HCT116 (cell line): ENCODE results near the gene NDUFS2. TPM values are rescaled to one million over a fixed set of nuclear protein-coding genes. Genes with fewer than 3 reads are reported as not detected.

Experiments used
- ATAC-seq: fragments of 200-7000 bp; cut with Tn5 transposase; 2 replicates; pipeline ENCODE4 v1.9.1; 2020; ENCODE audit warnings: mild to moderate bottlenecking, moderate library complexity
- BruUV-seq: library from RNA; stranded (reverse); fragments of 400-500 nt; replicated peaks from 2 replicates; lab custom pipeline; 2021; lab: Mats Ljungman, UMichigan
- CTCF ChIA-PET: fragments of 300-600 bp; sonication (Branson Sonifier 250); formaldehyde crosslinking; loops from one replicate; lab custom pipeline; 2021; ENCODE audit warnings: antibody characterized with exemption; lab: Charles Lee
- POLR2A ChIA-PET: fragments of 300-600, 350-600 bp; sonication (Branson Sonifier 250); formaldehyde crosslinking; loops from one replicate; lab custom pipeline; 2021; ENCODE audit warnings: antibody characterized with exemption; lab: Charles Lee
- RAD21 ChIA-PET, 2 experiments: fragments of 300-600 bp; sonication (Branson Sonifier 250); formaldehyde crosslinking; loops; one replicate each; lab custom pipeline; 2023; ENCODE audit warnings: low total read pairs in 2 of 2; ENCODE audit not compliant: uncharacterized antibody in 2 of 2, unreplicated experiment in 2 of 2, low non-redundant PET in 1 of 2; lab: Charles Lee
- DNase-seq: peaks from one replicate; pipeline ENCODE4 v3.0.0-alpha.2; 2010; ENCODE audit warnings: low read depth, low spot score
- H2AFZ ChIP-seq: fragments of 200-600 bp; shearing (Covaris generic), sonication (generic); 2 replicates; pipeline ENCODE4 v1.6.1; 2017; ENCODE audit warnings: low read depth, mixed run types, mixed read lengths, antibody characterized with exemption, low read length; ENCODE audit not compliant: poor library complexity, severe bottlenecking
- H3K27ac ChIP-seq: 2 replicates; pipeline ENCODE4 v1.5.1; 2012; ENCODE audit warnings: low read depth, low read length
- H3K27me3 ChIP-seq: fragments of 200-600 bp; sonication (generic); 2 replicates; pipeline ENCODE4 v1.6.1; 2016; ENCODE audit warnings: mixed run types, low read length, mixed read lengths; ENCODE audit not compliant: insufficient read depth
- H3K36me3 ChIP-seq, 2 experiments: fragments of 200-500 bp in 1 of 2; fragments of 200-600 bp in 1 of 2; sonication (Bioruptor generic) in 1 of 2; sonication (generic) in 1 of 2; 2 replicates each; pipeline versions ENCODE4 v1.5.1 to v1.6.1; 2014 to 2016; ENCODE audit warnings: low read length in 2 of 2, inconsistent platforms in 1 of 2, mixed read lengths in 1 of 2, mixed run types in 1 of 2; ENCODE audit not compliant: insufficient read depth in 2 of 2, control insufficient read depth in 1 of 2
- H3K4me1 ChIP-seq, 2 experiments: fragments of 200-600 bp in 1 of 2; sonication (generic) in 1 of 2; 2 replicates each; pipeline versions ENCODE4 v1.5.1 to v1.6.1; 2012 to 2017; ENCODE audit warnings: low read length in 2 of 2, inconsistent platforms in 1 of 2, mild to moderate bottlenecking in 1 of 2, mixed read lengths in 1 of 2, mixed run types in 1 of 2, moderate library complexity in 1 of 2; ENCODE audit not compliant: insufficient read depth in 2 of 2, control insufficient read depth in 1 of 2
- H3K4me2 ChIP-seq: fragments of 200-600 bp; sonication (generic); 2 replicates; pipeline ENCODE4 v1.6.1; 2017; ENCODE audit warnings: mixed run types, low read length, mixed read lengths
- H3K4me3 ChIP-seq, 2 experiments: fragments of 200-600 bp in 1 of 2; sonication (generic) in 1 of 2; replicated peaks in 1 of 2; 2 replicates each; pipeline ENCODE4 v1.5.1; 2011 to 2016; ENCODE audit warnings: low read length in 2 of 2, control low read depth in 1 of 2, low read depth in 1 of 2, mild to moderate bottlenecking in 1 of 2, mixed read lengths in 1 of 2, mixed run types in 1 of 2
- H3K79me2 ChIP-seq: fragments of 200-600 bp; sonication (generic); 2 replicates; pipeline ENCODE4 v1.6.1; 2017; ENCODE audit warnings: mild to moderate bottlenecking, mixed run types, low read length, moderate library complexity, mixed read lengths; ENCODE audit not compliant: insufficient read depth
- H3K9ac ChIP-seq: fragments of 200-600 bp; sonication (generic); 2 replicates; pipeline ENCODE4 v1.6.1; 2016; ENCODE audit warnings: low read length, mixed read lengths
- H3K9me2 ChIP-seq: fragments of 200-600 bp; sonication (generic), shearing (Covaris generic); 2 replicates; pipeline ENCODE4 v1.6.1; 2017; ENCODE audit warnings: mixed run types, mild to moderate bottlenecking, moderate library complexity; ENCODE audit not compliant: insufficient read depth
- H3K9me3 ChIP-seq, 2 experiments: fragments of 200-500 bp in 1 of 2; fragments of 200-600 bp in 1 of 2; sonication (Bioruptor generic) in 1 of 2; sonication (generic) in 1 of 2; 2 replicates each; pipeline ENCODE4 v1.6.1; 2014 to 2017; ENCODE audit warnings: low read length in 2 of 2, mixed read lengths in 2 of 2, inconsistent platforms in 1 of 2, low read depth in 1 of 2, mild to moderate bottlenecking in 1 of 2, mixed run types in 1 of 2, moderate library complexity in 1 of 2; ENCODE audit not compliant: control insufficient read depth in 1 of 2, insufficient read depth in 1 of 2
- H4K20me1 ChIP-seq: fragments of 200-600 bp; sonication (generic), shearing (Covaris generic); 2 replicates; pipeline ENCODE4 v1.6.1; 2017; ENCODE audit warnings: mixed run types, mild to moderate bottlenecking, moderate library complexity; ENCODE audit not compliant: insufficient read depth
- ATF3 ChIP-seq: IDR thresholded peaks from 2 replicates; pipeline ENCODE4 v1.6.1; 2012
- CBX3 ChIP-seq: IDR thresholded peaks from 2 replicates; pipeline ENCODE4 v1.6.1; 2012; ENCODE audit warnings: low read depth
- CEBPB ChIP-seq: IDR thresholded peaks from 2 replicates; pipeline ENCODE4 v1.6.1; 2012; ENCODE audit warnings: low read depth
- EGR1 ChIP-seq: IDR thresholded peaks from 2 replicates; pipeline ENCODE4 v1.6.1; 2012; ENCODE audit warnings: low read depth
- ELF1 ChIP-seq: IDR thresholded peaks from 2 replicates; pipeline ENCODE4 v1.6.1; 2012; ENCODE audit warnings: low read depth, borderline replicate concordance
- EZH2 ChIP-seq: fragments of 200-600 bp; sonication (generic); IDR thresholded peaks from 2 replicates; pipeline ENCODE4 v1.6.1; 2017; ENCODE audit warnings: antibody characterized with exemption, mixed run types
- EZH2phosphoT487 ChIP-seq: fragments of 200-600 bp; IDR thresholded peaks from 2 replicates; pipeline ENCODE4 v1.6.1; 2018; ENCODE audit warnings: antibody characterized with exemption, borderline replicate concordance
- FOSL1 ChIP-seq: IDR thresholded peaks from 2 replicates; pipeline ENCODE4 v1.6.1; 2012; ENCODE audit warnings: low read depth
- MAX ChIP-seq: IDR thresholded peaks from 2 replicates; pipeline ENCODE4 v1.6.1; 2012
- POLR2A ChIP-seq: IDR thresholded peaks from 2 replicates; pipeline ENCODE4 v1.7.0; 2011; ENCODE audit warnings: borderline replicate concordance; ENCODE audit not compliant: insufficient read depth, insufficient read length; ENCODE audit errors: extremely low read depth
- RAD21 ChIP-seq: IDR thresholded peaks from 2 replicates; pipeline ENCODE4 v1.6.1; 2012; ENCODE audit warnings: low read depth, mild to moderate bottlenecking
- REST ChIP-seq: IDR thresholded peaks from 2 replicates; pipeline ENCODE4 v1.6.1; 2012; ENCODE audit warnings: low read depth
- SIN3A ChIP-seq: IDR thresholded peaks from 2 replicates; pipeline ENCODE4 v1.6.1; 2012; ENCODE audit warnings: low read depth
- SP1 ChIP-seq: IDR thresholded peaks from 2 replicates; pipeline ENCODE4 v1.6.1; 2012; ENCODE audit warnings: low read depth
- SRF ChIP-seq: IDR thresholded peaks from 2 replicates; pipeline ENCODE4 v1.6.1; 2012; ENCODE audit warnings: low read depth
- TCF7L2 ChIP-seq: IDR thresholded peaks from 2 replicates; pipeline ENCODE4 v1.7.0; 2011; ENCODE audit warnings: borderline replicate concordance, inconsistent platforms; ENCODE audit not compliant: insufficient read depth, insufficient read length; ENCODE audit errors: extremely low read depth
- YY1 ChIP-seq: IDR thresholded peaks from 2 replicates; pipeline ENCODE4 v1.6.1; 2011; ENCODE audit warnings: low read length, low read depth, moderate library complexity, mild to moderate bottlenecking; ENCODE audit not compliant: insufficient replicate concordance; ENCODE audit errors: extremely low read depth
- ZFX ChIP-seq: fragments of 450-650 bp; IDR thresholded peaks from 2 replicates; pipeline ENCODE4 v1.6.1; 2017
- ZNF274 ChIP-seq: fragments of 200-500 bp; sonication (Bioruptor generic); IDR thresholded peaks from 2 replicates; pipeline ENCODE4 v1.6.1; 2014; ENCODE audit warnings: mild to moderate bottlenecking, low read depth, low read length, inconsistent platforms
- intact Hi-C: fragments of 100-400 bp; cut with micrococcal nuclease; formaldehyde crosslinking; loops from 2 replicates; pipeline ENCODE4 v1.10.0; 2022
- total RNA-seq: library from RNA; stranded (reverse); gene quantifications from one replicate; pipeline ENCODE4 v1.2.1, GENCODE V29; 2021; ENCODE audit not compliant: unreplicated experiment

Gene NDUFS2
- total RNA-seq, 1 experiment from 2014 or later: 82.7 TPM

DNA sequence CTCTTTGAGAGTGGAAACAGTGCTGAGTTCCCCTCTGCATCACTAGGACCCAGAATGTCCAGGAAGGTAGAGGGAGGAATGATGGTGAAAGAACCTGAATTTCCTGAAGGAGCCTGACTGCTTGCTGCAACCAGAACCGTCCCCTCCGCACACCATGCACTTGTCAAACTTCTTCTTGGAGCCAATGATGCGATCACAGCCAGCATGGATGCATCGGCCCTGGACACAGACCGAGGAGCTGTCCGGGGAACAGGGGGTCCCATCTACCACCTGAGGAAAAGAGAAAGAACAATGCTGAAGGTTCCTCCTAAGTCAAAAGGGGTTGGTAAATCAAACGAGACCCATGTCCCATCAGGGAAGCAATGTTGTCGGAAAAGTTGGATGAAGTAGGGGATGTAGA, 10.2 kb upstream of the NDUFS2 start:
- no peak overlapping the region for H3K4me3 ChIP-seq
- no peaks in the 10 kb centered on the region for H3K79me2 ChIP-seq
- no peaks in the 10 kb centered on the region for H4K20me1 ChIP-seq
- ChIA-PET CTCF (interaction anchor here (0.8 to 1.6 kb wide), 3 partner anchors 10 to 190 kb away, joined by 3 to 6 read pairs (median 3); partner anchors contain the start of gene NDUFS2), RAD21 (no interaction called here), POLR2A (no interaction called here)
- no TSS peak for BruUV-seq
- peaks cover 0 to 5% of the 10 kb centered on the region in 2 experiments; a peak in 1 of 4 replicates for H3K4me1 ChIP-seq
- H2AFZ ChIP-seq: peak overlapping the region; percentile 77
- no peak for DNase-seq
- no peaks in the 10 kb centered on the region for H3K9me2 ChIP-seq
- ATAC-seq: no peak
- H3K9ac ChIP-seq: no peak overlapping the region
- intact Hi-C loops: no loop called here
- H3K4me2 ChIP-seq: no peak overlapping the region
- no peaks in the 10 kb centered on the region for H3K9me3 ChIP-seq
- no peaks in the 10 kb centered on the region for H3K27me3 ChIP-seq
- no peak overlapping the region for H3K27ac ChIP-seq
- TF ChIP-seq TCF7L2: no peak
- no peak for TF ChIP-seq SP1
- no peak for TF ChIP-seq ZNF274
- no peak for TF ChIP-seq REST
- TF ChIP-seq FOSL1: no peak
- no peak for TF ChIP-seq CEBPB
- TF ChIP-seq ELF1: no peak
- TF ChIP-seq YY1: no peak
- no peak for TF ChIP-seq CBX3
- TF ChIP-seq EZH2: no peak
- TF ChIP-seq POLR2A: no peak
- TF ChIP-seq MAX: no peak
- no peak for TF ChIP-seq EGR1
- no peak for TF ChIP-seq SRF
- no peak for TF ChIP-seq ATF3
- no peak for TF ChIP-seq SIN3A
- TF ChIP-seq RAD21: no peak
- no peak for TF ChIP-seq ZFX
- TF ChIP-seq EZH2phosphoT487: no peak
- H3K36me3 ChIP-seq: no peaks in the 10 kb centered on the region
